GM19395 (cell line): Measurements from ENCODE around the gene PUS7L.
"Not testable (repeated sequence)": the region's sequence is repeated elsewhere in the genome, so short reads cannot be mapped to it uniquely, and the experiment has no call there.

Source experiments
- ATAC-seq: cut with Tn5 transposase; IDR thresholded peaks from one replicate; pipeline ENCODE4 v1.9.1; 2021; ENCODE audit warnings: mild to moderate bottlenecking, moderate library complexity; ENCODE audit not compliant: unreplicated experiment

PUS7L gene

GRCh38 chr12:43758728-43759563 is at the start of gene PUS7L, which contains the start of gene IRAK4:
Gene PUS7L, minus strand, starts transcription at chr12:43758790. Its CDS starts 3,545 bp downstream, at chr12:43755245.
Gene IRAK4, plus strand, starts transcription at chr12:43758951. Its CDS starts 9,161 bp downstream, at chr12:43768112.
- ATAC-seq: peak; percentile 96

DNA sequence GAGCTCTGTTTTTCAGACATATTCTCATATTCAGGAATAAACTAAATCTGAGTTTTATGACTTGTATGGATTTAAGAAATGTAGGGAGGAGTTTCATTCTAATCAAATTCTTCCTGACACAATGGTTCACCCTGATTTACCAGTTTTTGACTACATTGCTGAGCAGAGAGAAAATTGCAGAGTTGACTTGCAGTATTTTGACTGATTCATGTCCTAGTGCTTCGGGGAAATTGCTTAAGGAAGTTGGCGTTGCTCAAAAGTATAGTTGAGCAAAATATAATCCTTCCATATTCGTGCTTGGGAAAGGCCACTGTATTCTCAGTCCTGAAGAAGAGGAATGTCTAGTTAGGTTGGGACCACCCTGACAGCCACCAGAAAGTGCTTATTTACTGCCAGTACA is 48.8 kb upstream of the PUS7L start:
- no peak for ATAC-seq

- ATAC-seq: no peak
Measured at GRCh38 chr12:43806737-43807072, 48.1 kb upstream of the PUS7L start.

GRCh38 chr12:43805860-43806736 is 47.5 kb upstream of the PUS7L start, which contains the start of gene TWF1:
Gene TWF1, minus strand, starts transcription at chr12:43806317. Its CDS starts 72 bp downstream, at chr12:43806245.
- ATAC-seq: peak; percentile 94

GRCh38 chr12:43805149-43805859 is 46.7 kb upstream of the PUS7L start:
- ATAC-seq: peak; percentile 34

DNA sequence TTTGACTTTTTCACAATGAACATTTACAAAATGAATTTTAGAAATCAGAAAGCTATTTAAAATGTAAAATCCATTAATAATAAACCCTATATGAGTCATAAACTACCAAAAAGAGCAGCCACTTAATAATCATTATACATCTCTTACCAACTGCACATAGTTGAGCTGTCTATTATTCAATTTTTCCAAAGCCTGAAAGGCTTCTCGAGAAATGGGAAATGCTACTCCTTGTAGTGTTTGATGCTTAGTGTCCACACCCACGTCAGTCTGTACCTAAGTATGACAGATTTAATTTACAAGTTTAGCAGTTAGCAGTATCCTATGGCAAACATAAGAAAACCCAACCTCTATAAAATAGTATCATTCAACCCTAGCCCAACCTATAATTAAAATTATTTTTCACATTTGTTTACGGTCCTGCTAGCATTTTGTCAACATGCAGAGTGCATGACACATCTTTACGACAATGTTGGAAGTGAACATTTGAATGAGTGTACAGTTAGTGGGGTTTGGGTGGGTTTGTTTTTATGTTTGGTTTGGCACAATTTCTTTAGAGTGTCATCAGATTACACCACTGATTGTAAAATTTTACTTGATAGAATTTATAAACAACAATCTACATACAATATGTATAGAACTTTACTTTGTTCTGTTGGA is 39.1 kb upstream of the PUS7L start:
- ATAC-seq: no peak

- no peak for ATAC-seq
Measured at GRCh38 chr12:43795716-43796280, 37.2 kb upstream of the PUS7L start.

DNA sequence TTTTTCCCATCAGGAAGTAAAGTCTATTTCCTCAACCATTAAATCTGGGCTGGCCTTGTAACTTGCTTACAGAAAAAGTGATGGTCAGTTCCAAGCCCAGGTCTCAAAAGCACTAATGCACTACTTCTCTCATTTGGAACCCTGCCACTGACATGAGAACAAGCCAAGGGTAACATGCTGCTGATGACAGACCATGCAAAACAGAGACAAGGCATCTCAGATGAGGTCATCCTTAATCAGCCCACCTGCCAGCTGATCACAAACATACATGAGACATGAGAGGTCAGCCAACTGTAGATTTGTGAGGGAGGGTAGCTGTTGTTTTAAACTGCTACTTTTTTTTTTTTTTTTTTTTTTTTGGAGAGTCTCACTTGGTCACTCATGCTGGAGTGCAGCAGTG is 31.4 kb upstream of the PUS7L start:
- no peak for ATAC-seq

DNA sequence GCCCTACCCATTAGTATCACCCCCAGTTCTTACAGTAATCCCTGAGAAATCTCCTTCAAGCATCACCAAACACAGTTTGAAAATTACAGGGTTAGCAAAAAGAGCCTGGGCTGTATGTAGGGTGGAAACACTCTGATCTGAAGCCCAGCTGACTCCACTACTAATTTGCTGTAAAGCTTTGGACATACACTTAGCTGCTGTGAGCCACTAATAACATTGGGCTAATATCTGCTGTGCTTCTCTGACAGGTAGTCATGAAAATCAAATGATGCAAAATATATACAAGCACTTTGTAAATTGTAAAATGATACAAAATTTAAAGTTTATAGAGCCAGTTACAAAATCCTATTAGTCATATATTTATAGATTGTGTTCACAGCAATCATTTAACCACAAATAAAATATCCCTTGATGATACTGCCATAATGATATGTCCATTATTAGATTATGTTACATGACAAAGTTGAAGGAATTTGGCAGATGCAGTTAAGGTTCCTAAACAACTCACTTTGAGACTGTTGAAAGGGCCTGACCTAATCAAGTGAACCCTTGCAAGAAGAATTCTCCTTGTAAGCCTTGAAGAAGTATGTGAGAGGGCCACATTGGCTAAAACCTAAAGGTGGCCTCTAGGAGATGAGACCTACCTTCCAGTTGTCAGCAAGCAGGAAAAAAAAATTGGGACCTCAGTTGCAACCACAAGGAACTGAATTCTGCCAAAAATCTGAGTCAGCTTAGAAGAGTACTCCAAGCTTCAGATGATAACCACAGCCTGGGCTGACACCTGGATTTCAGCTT is 28.5 kb upstream of the PUS7L start:
- ATAC-seq: no peak

DNA sequence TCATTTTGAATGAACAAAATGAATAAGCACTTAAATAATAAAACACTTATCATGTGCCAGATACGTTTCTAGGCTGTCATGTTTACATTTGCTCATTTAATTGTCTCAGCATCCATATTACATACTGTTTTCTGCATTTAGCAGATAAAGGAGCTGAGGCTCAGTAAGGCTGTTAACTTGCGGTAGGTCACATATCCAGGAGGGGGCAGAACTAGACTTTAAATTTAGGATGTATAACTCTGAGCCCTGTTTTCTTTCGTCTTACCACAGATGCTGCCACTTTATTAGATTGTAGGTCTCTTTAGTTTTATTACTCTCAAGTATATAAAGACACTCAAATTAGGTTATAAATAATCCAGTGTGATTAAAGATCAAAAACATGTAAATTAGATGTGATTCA is 17.9 kb upstream of the PUS7L start:
- ATAC-seq: no peak

DNA sequence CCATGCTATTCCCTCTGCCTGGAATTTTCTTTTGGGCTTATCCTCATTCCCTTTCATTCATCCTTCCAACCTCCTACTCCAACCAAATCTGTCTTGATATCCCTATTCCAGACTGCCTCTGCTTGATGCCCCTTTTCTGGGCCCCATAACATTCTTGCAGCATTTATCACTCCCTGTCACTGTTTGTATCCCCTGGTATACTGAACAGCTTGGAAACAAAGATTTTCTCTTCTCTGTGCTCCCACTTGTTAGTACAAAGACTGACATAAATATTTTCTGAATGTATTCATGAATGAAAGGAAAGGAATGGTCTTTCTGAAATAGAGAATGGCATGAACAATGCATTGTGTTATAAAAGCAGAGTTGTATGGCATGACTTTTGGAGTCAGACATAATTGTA is 7.7 kb upstream of the PUS7L start:
- ATAC-seq: no peak

- ATAC-seq: no peak
Measured at GRCh38 chr12:43764528-43764927, 5.9 kb upstream of the PUS7L start.

- ATAC-seq: no peak
Measured at GRCh38 chr12:43763769-43764168, 5.2 kb upstream of the PUS7L start.

DNA sequence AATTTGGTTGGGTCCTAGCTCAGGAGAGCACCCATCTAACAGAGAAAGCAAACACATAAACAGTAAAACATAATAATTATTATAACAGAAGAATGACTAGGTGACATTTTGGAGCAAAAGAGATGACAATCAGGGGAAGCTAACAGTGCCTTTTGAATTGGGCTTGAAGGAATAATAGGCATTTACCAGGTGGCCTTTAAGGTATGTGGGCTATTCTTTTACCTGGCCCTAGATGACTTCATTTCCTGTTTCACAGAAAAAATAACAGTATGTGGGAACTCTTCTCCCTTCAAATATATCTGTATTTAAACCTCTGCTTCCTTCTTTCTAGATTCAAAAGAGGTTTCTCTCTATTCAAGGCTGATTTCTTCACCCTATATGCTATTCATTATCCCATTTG is 4.0 kb upstream of the PUS7L start:
- no peak for ATAC-seq

DNA sequence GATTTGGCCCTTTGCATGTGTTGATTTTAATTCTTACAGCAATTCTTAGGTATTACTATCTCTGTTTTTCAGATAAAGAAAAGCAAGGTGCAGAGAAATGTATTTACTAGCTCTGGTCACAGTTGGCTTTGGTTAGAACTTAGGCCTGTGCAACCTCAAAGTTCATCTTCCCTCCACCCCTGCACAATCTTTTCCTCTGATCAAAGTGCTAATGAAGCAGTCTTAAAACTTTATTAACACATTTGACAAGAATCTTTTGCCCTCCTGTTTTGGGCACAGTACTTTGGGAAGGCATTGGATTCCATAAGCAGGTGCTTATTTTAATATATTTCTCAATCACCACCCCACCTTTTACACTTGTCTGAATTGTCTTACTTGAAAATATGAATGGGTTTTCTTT is 2.9 kb upstream of the PUS7L start:
- no peak for ATAC-seq

DNA sequence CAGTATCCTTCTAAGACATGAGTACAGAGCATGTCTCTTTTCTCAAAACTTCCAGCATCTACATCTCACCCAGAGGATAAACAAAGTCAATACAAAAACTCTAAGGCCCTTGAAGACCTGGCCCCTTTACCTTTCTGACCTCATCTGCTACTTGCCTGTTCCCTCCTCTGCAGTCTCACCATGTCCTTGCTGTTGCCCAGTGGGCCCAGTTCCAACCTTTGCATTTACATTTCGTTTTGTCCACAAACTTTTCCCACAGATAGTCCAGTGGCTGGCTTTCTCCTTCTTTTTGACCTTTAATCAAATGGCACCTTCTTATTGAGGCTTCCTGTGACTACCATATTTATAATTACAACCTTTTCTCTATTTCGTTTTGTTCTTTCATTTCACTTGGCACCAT is 1.8 kb upstream of the PUS7L start:
- ATAC-seq: no peak

GRCh38 chr12:43758247-43758727 is 303 bp downstream of the PUS7L start:
- ATAC-seq: peak; percentile 7

DNA sequence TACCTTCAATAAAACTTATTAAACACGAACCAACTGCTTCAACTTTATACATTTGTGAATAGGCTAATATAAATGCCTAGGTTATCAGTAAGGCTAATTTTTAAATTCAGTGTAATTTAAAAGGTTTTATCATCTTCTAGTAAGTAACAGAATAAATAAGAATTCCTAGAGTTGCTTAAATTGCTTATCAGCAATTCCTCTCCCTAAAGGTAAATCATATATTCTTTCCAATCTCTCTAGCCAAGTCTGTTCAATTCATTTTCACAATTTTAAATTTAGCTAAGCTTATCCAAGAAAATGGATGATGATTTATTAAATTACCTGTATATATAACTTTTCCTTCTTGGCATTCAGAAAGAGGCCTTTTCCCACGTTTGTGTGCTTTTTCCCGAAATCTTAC is 4.6 kb downstream of the PUS7L start:
- ATAC-seq: no peak

GRCh38 chr12:43751360-43751759 is 7.2 kb downstream of the PUS7L start:
- ATAC-seq: not testable (repeated sequence)
